ENCODE results near the gene CDRT4. TPM values are rescaled to one million over a fixed set of nuclear protein-coding genes. Genes with fewer than 3 reads are reported as not detected.

CDRT4 gene
- total RNA-seq, 1 donor from 2014 or later = 4.2 TPM

GRCh38 chr17:15512071-15512709 is 44.8 kb upstream of the CDRT4 start:
- Histone ChIP-seq H3K27ac (peak overlapping the region; percentile 89), H3K36me3 (peaks cover 0 to 10% of the 10 kb centered on the region in 2 donors), H3K27me3 (no peaks in the 10 kb centered on the region), H3K9me3 (no peaks in the 10 kb centered on the region), H3K4me3 (no peak overlapping the region), H3K4me1 (peaks cover 30% of the 10 kb centered on the region)
- peak in 1 of 2 donors; percentile 8 for DNase-seq (ENCODE audit: extremely low spot score in 2 of 2)
- intact Hi-C loops (cut with DNase I) = no loop called here
- TF ChIP-seq CTCF (IDR thresholded peaks at IDR 0.05) = no peak

DNA sequence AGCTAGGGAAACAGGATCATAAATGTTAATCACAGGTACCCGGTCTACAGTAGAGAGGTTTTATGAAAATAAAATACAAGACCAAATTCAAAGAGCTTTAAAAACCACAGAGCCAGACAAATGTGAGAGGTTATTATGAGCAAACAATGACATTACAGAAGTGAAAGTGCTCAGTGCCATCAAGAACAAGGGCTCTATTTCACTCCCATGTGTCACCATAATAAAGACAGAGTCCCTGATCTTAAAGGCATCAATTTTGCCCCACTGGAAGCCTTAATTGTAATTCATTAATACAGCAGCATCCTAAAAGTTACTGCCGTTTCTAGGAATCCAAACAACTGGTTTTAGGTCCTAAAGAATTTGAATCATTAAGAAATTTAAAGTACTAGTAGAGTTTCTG is 43.7 kb upstream of the CDRT4 start:
- no peak overlapping the region for H3K4me3 ChIP-seq
- H3K9me3 ChIP-seq = no peaks in the 10 kb centered on the region
- no peak for DNase-seq (ENCODE audit: extremely low spot score in 2 of 2)
- peaks cover 0 to 8% of the 10 kb centered on the region in 2 donors for H3K36me3 ChIP-seq
- intact Hi-C loops (cut with DNase I) = no loop called here
- H3K4me1 ChIP-seq = peaks cover 30% of the 10 kb centered on the region
- no peaks in the 10 kb centered on the region for H3K27me3 ChIP-seq
- no peak overlapping the region for H3K27ac ChIP-seq
- TF ChIP-seq POLR2A (IDR thresholded peaks at IDR 0.05) = no peak
- no peak for TF ChIP-seq POLR2AphosphoS5 (IDR thresholded peaks at IDR 0.05; ENCODE audit: insufficient read depth in 1 of 2, low read depth in 1 of 2)
- TF ChIP-seq CTCF (IDR thresholded peaks at IDR 0.05) = no peak

- TF ChIP-seq POLR2A (IDR thresholded peaks at IDR 0.05) = no peak
- no peak for TF ChIP-seq CTCF (IDR thresholded peaks at IDR 0.05)
- no peak for TF ChIP-seq POLR2AphosphoS5 (IDR thresholded peaks at IDR 0.05; ENCODE audit: insufficient read depth in 1 of 2, low read depth in 1 of 2)
- Histone ChIP-seq H3K4me3 (no peak overlapping the region), H3K27me3 (no peaks in the 10 kb centered on the region), H3K9me3 (no peaks in the 10 kb centered on the region), H3K4me1 (peaks cover 30% of the 10 kb centered on the region), H3K36me3 (peaks cover 0 to under 1% of the 10 kb centered on the region in 2 donors), H3K27ac (no peak overlapping the region)
- intact Hi-C loops (cut with DNase I) = no loop called here
- peak in 1 of 2 donors; percentile 20 for DNase-seq (ENCODE audit: extremely low spot score in 2 of 2)
Measured at GRCh38 chr17:15510361-15510760, 42.9 kb upstream of the CDRT4 start.

DNA sequence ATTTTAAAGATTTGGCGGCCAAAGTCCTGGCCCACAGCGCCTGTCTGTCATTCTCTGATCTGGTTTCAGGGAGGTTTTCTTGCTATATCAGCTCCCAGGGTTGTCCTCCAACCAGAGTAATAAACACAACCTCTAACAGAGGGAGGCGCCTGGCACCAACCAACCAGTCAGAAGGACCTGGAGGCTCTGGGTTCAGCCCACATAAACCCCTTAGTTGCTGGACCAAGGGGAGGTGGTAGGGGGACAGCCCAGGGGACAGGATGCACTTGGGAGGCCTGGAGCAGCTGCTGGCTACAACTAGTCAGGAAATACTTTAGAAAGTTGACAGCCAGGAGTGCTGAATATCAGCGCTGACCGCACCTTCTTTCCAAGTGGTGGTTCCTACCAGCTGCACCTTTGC is 41.7 kb upstream of the CDRT4 start:
- H3K4me1 ChIP-seq = peaks cover 29% of the 10 kb centered on the region
- no peak overlapping the region for H3K27ac ChIP-seq
- intact Hi-C loops (cut with DNase I) = loop anchor here (10.0 kb wide), 1 partner anchor 104 kb away; no protein-coding TSS in a partner anchor
- TF ChIP-seq POLR2A (IDR thresholded peaks at IDR 0.05) (no peak), CTCF (IDR thresholded peaks at IDR 0.05) (no peak)
- no peaks in the 10 kb centered on the region for H3K36me3 ChIP-seq
- no peaks in the 10 kb centered on the region for H3K27me3 ChIP-seq
- DNase-seq (ENCODE audit: extremely low spot score in 2 of 2) = peak in 1 of 2 donors; percentile 54
- H3K9me3 ChIP-seq = no peaks in the 10 kb centered on the region
- H3K4me3 ChIP-seq = no peak overlapping the region

DNA sequence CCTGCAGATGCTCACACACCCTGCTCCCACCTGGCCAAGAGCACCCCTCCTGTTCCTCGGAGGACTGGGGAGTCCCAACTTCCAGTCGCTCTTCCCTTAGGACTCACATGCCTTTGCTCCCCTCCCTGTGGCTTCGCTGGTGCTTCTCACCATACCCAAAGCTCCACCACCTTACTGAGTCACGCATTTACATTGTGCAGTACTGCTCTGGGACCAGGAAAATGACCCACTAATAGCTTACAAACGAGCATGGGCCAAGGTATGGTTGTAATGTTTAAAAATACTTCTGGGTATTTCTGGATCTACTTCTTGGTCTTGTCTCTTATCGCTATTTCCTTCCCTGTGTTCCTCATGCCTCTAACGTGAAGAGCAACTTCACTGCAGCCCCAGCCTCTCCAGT is 41.0 kb upstream of the CDRT4 start:
- no peak for TF ChIP-seq POLR2AphosphoS5 (IDR thresholded peaks at IDR 0.05; ENCODE audit: insufficient read depth in 1 of 2, low read depth in 1 of 2)
- no peak for TF ChIP-seq POLR2A (IDR thresholded peaks at IDR 0.05)
- no peak for TF ChIP-seq CTCF (IDR thresholded peaks at IDR 0.05)
- H3K36me3 ChIP-seq = no peaks in the 10 kb centered on the region
- H3K27me3 ChIP-seq = no peaks in the 10 kb centered on the region
- no peak overlapping the region for H3K4me3 ChIP-seq
- intact Hi-C loops (cut with DNase I) = loop anchor here (10.0 kb wide), 1 partner anchor 104 kb away; no protein-coding TSS in a partner anchor
- H3K27ac ChIP-seq = no peak overlapping the region
- H3K9me3 ChIP-seq = no peaks in the 10 kb centered on the region
- DNase-seq (ENCODE audit: extremely low spot score in 2 of 2) = no peak
- peaks cover 22% of the 10 kb centered on the region for H3K4me1 ChIP-seq
